HEK293 (cell line): ENCODE data around the gene TBL1XR1.

Experiments
- BCL11A ChIP-seq: fragments of 450-650 bp; formaldehyde crosslinking; IDR thresholded peaks from 2 replicates; pipeline ENCODE4 v1.5.1; 2016; ENCODE audit warnings: low read depth, missing biosample characterization, missing genetic modification characterization
- HOXA7 ChIP-seq: sonication (generic); formaldehyde crosslinking; IDR thresholded peaks from 2 replicates; pipeline ENCODE4 v1.8.1; 2022; ENCODE audit warnings: missing genetic modification reagents, borderline replicate concordance
- MYNN ChIP-seq: fragments of 450-650 bp; formaldehyde crosslinking; IDR thresholded peaks from 2 replicates; pipeline ENCODE4 v1.5.1; 2016; ENCODE audit warnings: missing biosample characterization, missing genetic modification characterization, borderline replicate concordance
- YY1 ChIP-seq: fragments of 450-650 bp; formaldehyde crosslinking; IDR thresholded peaks from 2 replicates; pipeline ENCODE4 v1.5.1; 2018; ENCODE audit warnings: missing biosample characterization, missing genetic modification characterization
- YY2 ChIP-seq: fragments of 450-650 bp; formaldehyde crosslinking; IDR thresholded peaks from 2 replicates; pipeline ENCODE4 v1.5.1; 2016; ENCODE audit warnings: missing biosample characterization, missing genetic modification characterization
- ZNF140 ChIP-seq: fragments of 450-650 bp; formaldehyde crosslinking; IDR thresholded peaks from 2 replicates; pipeline ENCODE4 v1.5.1; 2016; ENCODE audit warnings: missing biosample characterization, missing genetic modification characterization
- ZNF24 ChIP-seq: fragments of 450-650 bp; formaldehyde crosslinking; IDR thresholded peaks from 2 replicates; pipeline ENCODE4 v1.5.1; 2016; ENCODE audit warnings: missing biosample characterization, missing genetic modification characterization
- ZNF274 ChIP-seq, 2 experiments: fragments of 200-500 bp in 1 of 2; fragments of 450-650 bp in 1 of 2; sonication (Bioruptor generic) in 1 of 2; formaldehyde crosslinking in 1 of 2; IDR thresholded peaks; 2 replicates each; pipeline versions ENCODE4 v1.5.1 to v1.6.1; 2014 to 2016; ENCODE audit warnings: borderline replicate concordance in 1 of 2, inconsistent platforms in 1 of 2, low read length in 1 of 2, missing biosample characterization in 1 of 2, missing genetic modification characterization in 1 of 2
- ZNF843 ChIP-seq: fragments of 450-650 bp; formaldehyde crosslinking; IDR thresholded peaks from 2 replicates; pipeline ENCODE4 v1.5.1; 2016; ENCODE audit warnings: missing biosample characterization, missing genetic modification characterization
- TF ChIP-seq, protein P1 (sequence below): fragments of 450-650 bp; formaldehyde crosslinking; IDR thresholded peaks from 2 replicates; pipeline ENCODE4 v1.5.1; 2016; ENCODE audit warnings: missing biosample characterization, missing genetic modification characterization
- TF ChIP-seq, protein P2 (sequence below): fragments of 450-650 bp; formaldehyde crosslinking; IDR thresholded peaks from 2 replicates; pipeline ENCODE4 v1.5.1; 2016; ENCODE audit warnings: missing biosample characterization, missing genetic modification characterization
- TF ChIP-seq, protein P3 (sequence below): fragments of 450-650 bp; formaldehyde crosslinking; IDR thresholded peaks from 2 replicates; pipeline ENCODE4 v1.5.1; 2017; ENCODE audit warnings: missing biosample characterization, missing genetic modification characterization
- TF ChIP-seq, protein P4 (sequence below): fragments of 450-650 bp; formaldehyde crosslinking; IDR thresholded peaks from 2 replicates; pipeline ENCODE4 v1.5.1; 2016; ENCODE audit warnings: missing biosample characterization, missing genetic modification characterization
- TF ChIP-seq, protein P5 (sequence below): fragments of 450-650 bp; formaldehyde crosslinking; IDR thresholded peaks from 2 replicates; pipeline ENCODE4 v1.5.1; 2016; ENCODE audit warnings: missing biosample characterization, missing genetic modification characterization

DNA sequence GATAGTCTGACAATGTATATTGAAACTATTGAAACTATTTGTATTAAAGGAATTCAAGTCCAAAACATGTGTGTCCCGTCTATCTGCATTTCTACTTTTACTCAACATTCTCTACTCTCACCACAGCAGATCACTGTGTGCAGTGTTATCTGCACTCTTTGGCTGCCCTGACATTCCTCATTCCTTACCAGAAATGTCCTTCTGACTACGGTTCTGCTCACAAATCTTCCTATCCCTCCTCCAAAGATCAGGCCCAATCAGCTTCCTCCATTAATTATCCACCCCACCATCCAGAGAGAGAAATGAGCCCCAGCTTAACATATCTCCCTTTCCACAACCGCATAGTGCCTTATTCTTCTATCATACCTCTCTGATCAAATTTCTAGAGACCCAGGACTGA lies 94.7 kb downstream of the TBL1XR1 start:
- TF ChIP-seq, protein P1, sequence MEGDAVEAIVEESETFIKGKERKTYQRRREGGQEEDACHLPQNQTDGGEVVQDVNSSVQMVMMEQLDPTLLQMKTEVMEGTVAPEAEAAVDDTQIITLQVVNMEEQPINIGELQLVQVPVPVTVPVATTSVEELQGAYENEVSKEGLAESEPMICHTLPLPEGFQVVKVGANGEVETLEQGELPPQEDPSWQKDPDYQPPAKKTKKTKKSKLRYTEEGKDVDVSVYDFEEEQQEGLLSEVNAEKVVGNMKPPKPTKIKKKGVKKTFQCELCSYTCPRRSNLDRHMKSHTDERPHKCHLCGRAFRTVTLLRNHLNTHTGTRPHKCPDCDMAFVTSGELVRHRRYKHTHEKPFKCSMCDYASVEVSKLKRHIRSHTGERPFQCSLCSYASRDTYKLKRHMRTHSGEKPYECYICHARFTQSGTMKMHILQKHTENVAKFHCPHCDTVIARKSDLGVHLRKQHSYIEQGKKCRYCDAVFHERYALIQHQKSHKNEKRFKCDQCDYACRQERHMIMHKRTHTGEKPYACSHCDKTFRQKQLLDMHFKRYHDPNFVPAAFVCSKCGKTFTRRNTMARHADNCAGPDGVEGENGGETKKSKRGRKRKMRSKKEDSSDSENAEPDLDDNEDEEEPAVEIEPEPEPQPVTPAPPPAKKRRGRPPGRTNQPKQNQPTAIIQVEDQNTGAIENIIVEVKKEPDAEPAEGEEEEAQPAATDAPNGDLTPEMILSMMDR (tag by site-specific recombination), result no peak
- TF ChIP-seq BCL11A (tag by site-specific recombination), result no peak
- no peak for TF ChIP-seq ZNF140
- TF ChIP-seq YY1, result no peak
- TF ChIP-seq, protein P2, sequence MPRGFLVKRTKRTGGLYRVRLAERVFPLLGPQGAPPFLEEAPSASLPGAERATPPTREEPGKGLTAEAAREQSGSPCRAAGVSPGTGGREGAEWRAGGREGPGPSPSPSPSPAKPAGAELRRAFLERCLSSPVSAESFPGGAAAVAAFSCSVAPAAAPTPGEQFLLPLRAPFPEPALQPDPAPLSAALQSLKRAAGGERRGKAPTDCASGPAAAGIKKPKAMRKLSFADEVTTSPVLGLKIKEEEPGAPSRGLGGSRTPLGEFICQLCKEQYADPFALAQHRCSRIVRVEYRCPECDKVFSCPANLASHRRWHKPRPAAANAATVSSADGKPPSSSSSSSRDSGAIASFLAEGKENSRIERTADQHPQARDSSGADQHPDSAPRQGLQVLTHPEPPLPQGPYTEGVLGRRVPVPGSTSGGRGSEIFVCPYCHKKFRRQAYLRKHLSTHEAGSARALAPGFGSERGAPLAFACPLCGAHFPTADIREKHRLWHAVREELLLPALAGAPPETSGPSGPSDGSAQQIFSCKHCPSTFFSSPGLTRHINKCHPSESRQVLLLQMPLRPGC (tag by site-specific recombination), result no peak
- no peak for TF ChIP-seq ZNF24
- TF ChIP-seq MYNN (tag by site-specific recombination), result no peak
- no peak for TF ChIP-seq YY2 (tag by site-specific recombination)
- TF ChIP-seq, protein P3, sequence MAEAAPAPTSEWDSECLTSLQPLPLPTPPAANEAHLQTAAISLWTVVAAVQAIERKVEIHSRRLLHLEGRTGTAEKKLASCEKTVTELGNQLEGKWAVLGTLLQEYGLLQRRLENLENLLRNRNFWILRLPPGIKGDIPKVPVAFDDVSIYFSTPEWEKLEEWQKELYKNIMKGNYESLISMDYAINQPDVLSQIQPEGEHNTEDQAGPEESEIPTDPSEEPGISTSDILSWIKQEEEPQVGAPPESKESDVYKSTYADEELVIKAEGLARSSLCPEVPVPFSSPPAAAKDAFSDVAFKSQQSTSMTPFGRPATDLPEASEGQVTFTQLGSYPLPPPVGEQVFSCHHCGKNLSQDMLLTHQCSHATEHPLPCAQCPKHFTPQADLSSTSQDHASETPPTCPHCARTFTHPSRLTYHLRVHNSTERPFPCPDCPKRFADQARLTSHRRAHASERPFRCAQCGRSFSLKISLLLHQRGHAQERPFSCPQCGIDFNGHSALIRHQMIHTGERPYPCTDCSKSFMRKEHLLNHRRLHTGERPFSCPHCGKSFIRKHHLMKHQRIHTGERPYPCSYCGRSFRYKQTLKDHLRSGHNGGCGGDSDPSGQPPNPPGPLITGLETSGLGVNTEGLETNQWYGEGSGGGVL (tag by site-specific recombination), result no peak
- TF ChIP-seq, protein P4, sequence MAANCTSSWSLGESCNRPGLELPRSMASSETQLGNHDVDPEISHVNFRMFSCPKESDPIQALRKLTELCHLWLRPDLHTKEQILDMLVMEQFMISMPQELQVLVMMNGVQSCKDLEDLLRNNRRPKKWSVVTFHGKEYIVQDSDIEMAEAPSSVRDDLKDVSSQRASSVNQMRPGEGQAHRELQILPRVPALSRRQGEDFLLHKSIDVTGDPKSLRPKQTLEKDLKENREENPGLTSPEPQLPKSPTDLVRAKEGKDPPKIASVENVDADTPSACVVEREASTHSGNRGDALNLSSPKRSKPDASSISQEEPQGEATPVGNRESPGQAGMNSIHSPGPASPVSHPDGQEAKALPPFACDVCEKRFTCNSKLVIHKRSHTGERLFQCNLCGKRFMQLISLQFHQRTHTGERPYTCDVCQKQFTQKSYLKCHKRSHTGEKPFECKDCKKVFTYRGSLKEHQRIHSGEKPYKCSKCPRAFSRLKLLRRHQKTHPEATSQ, result no peak
- TF ChIP-seq, protein P5, sequence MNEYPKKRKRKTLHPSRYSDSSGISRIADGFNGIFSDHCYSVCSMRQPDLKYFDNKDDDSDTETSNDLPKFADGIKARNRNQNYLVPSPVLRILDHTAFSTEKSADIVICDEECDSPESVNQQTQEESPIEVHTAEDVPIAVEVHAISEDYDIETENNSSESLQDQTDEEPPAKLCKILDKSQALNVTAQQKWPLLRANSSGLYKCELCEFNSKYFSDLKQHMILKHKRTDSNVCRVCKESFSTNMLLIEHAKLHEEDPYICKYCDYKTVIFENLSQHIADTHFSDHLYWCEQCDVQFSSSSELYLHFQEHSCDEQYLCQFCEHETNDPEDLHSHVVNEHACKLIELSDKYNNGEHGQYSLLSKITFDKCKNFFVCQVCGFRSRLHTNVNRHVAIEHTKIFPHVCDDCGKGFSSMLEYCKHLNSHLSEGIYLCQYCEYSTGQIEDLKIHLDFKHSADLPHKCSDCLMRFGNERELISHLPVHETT (tag by site-specific recombination), result no peak
- no peak for TF ChIP-seq ZNF274 (IDR thresholded peaks at IDR 0.05; ENCODE audit: low read length)
- no peak for TF ChIP-seq ZNF274 (tag by site-specific recombination; IDR thresholded peaks at IDR 0.05; ENCODE audit: borderline replicate concordance)
- TF ChIP-seq ZNF843 (tag by site-specific recombination), result no peak
- TF ChIP-seq HOXA7 (CRISPR knock-in tag), result no peak
